Activated CD8-positive, alpha-beta memory T cell treated with anti-CD3 and anti-CD28 coated beads for 4 hours (primary cell): ENCODE data around the gene GLRA2.

Experiments
- DNase-seq, 2 donors: peaks; one replicate each; pipeline ENCODE4 v3.0.0-alpha.2; 2020; ENCODE audit warnings: low read depth in 2 of 2

Gene GLRA2

GRCh38 chrX:14700982-14701381 lies 171.6 kb downstream of the GLRA2 start:
- DNase-seq: no peak

DNA sequence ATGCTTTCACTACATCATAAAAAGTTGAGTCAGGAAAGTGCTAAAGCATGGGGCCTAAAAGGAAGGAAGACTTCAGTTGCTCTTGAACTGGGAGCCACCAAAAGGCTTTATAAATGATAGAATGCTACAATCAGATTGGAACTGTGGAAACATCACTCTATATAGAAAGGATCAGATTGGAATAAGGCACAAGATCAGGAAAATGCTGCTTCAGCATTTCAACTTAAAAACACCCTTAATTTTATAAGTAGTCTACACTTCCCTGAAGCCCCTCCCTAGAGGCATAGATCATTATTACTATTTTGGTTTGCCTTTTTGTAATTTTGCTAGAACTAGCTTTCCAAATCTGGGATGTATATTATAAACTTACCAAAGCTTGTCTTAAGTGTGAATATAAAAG lies 172.8 kb downstream of the GLRA2 start:
- DNase-seq: no peak

DNA sequence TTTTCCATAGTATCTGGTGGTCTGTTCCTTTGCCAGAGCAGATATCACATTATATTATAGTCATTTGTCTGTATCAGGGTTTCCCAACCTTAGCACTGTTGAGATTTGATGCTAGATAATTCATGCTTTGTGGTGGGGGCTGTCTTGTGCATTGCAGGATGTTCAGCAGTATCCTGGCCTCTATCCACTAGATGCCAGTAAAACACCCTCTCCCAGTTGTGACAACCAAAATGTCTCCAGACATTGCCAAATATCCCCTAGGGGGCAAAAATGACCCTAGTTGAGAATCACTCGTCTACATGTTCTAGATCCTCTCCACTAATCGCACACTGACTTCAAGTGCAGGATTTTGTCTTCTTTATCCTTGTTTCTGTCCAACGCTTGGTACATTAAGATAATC lies 182.8 kb downstream of the GLRA2 start:
- no peak for DNase-seq

- DNase-seq: no peak
Observed at GRCh38 chrX:14717949-14718348, 188.6 kb downstream of the GLRA2 start.

- no peak for DNase-seq
Observed at GRCh38 chrX:14718403-14718802, 189.1 kb downstream of the GLRA2 start.

GRCh38 chrX:14729058-14729457 lies 199.7 kb downstream of the GLRA2 start:
- DNase-seq: no peak

DNA sequence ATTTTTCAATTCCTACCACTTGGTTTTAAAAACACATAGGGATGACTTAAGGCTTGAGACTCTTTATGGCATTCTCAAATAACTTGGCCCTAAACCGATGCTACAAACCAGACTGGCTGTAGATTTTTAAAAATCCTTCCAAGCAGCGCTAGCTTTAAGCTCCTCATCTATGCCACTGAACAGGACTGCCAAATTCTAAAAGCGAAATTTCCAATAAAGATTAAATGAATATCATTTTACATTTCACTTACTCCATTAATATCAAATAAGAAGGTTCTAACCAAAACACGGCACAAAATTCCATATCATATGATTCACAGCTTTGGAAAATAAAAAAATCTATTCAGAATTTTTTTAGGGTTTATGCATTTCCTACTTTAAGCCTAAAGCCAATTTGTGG lies 209.3 kb downstream of the GLRA2 start:
- no peak for DNase-seq

- DNase-seq: no peak
Observed at GRCh38 chrX:14753441-14753840, 224.1 kb downstream of the GLRA2 start.

- DNase-seq: no peak
Observed at GRCh38 chrX:14758029-14758491, 228.7 kb downstream of the GLRA2 start.

DNA sequence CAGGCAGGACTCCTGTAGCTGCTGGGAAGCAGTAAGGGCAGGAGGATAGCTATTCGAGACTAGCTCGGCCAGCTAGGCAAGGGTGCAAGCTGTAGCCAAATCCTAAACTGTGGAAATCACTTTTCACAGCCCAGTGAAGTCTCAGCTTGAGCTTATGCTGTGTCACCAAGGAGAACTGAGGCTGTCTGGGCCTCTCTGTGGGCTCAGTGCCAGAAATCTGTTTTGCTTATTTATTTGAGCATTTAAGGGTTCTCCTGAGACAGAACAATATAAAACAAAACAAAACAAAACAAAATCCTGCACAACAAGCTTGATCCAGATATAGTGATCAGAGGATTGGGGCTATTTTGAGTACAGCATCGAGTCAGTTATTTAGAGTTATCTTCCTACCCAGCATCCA lies 246.1 kb downstream of the GLRA2 start:
- DNase-seq: no peak

- DNase-seq: no peak
Observed at GRCh38 chrX:14776901-14777300, 247.6 kb downstream of the GLRA2 start.

GRCh38 chrX:14777525-14777924 lies 248.2 kb downstream of the GLRA2 start:
- DNase-seq: no peak

DNA sequence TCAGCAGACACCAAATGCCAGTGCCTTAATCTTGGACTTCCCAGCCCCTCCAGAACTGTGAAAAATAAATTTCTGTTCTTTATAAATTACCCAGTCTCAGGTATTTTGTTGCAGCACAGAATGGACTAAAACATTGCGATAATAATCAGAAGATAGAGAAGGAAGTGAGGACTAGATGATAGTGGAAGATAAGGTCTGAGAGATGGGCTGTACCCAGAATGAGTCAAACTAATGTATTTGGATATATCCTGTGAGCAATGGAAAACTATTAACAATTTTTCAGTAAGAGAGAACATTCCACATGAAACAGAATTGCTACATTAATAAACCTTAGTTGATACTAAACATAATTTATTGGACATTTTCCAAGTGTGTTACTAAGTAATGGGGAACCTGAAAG lies 250.2 kb downstream of the GLRA2 start:
- DNase-seq: no peak
